RPMI8226 (cell line): ENCODE measurements around the gene SOX18.

Experiments used
- DNase-seq: peaks from one replicate; pipeline ENCODE4 v3.0.0-alpha.2; 2015

Gene SOX18

DNA sequence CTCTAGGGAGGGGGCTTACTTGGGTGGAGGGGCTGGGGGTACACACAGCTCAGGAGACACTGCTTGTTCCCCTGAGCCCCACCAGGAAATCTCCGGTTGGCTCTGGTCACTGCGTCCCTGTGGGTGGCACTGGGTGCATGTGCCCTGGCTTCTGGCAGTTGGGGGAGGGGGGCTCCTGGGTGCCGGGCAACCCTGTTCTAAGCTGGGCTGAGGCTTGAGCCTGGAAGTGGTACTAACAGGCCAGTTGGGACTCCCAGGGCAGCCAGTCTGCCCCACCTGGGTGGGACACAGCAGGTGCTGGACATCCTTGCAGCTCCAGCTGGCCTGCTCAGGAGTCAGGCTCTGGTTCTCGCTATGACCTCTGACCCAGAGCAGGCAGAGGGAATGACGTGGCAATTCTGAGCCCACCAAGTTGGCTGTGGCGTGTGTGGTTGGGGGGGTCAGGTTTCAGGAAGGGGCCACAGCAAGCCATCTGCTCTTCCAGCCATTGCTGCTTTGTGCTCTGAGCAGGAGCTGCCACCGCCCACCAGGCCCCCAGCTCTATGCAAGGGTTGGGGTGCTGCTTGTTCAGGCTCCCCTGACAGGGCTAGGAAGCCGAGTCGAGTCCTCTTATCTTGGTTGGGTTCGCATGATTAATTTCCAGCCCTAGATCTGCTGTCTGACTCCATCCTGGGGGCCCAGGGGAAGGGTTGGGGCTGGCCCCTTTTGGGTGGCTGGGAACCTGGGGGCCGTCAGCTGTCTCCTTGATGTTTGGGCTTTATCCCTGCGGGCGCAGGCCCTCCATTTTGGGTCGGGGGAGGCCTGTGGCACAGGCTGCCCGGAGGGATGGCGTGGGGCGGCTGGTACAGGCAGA lies 12.9 kb downstream of the SOX18 start:
- DNase-seq, result no peak

DNA sequence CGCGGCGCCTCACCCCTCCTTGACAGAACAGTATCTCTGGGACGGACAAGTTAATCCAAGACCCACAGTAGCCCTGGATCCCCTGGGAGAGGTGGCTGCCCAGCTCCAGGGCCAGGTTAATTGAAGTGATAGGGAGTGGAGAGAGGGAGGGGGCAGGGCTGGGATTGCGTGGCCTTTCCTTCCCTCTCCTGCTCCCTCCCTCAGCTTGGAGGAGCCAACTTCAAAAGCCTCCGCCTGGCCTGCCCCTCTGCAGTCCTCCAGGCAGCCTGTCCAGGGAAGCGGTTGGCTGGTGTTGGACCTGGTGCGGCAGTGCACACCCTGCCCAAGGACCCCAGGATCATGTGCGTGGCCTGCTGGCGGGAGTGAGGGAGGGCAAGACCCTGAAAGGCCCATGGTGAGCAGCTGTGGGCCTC lies 13.5 kb downstream of the SOX18 start, which contains the start of gene C20orf204:
C20orf204 (plus strand) TSS at position 250 of the 413 bp plus-strand sequence; CDS start at position 392, 142 bp downstream.
- DNase-seq, result no peak

DNA sequence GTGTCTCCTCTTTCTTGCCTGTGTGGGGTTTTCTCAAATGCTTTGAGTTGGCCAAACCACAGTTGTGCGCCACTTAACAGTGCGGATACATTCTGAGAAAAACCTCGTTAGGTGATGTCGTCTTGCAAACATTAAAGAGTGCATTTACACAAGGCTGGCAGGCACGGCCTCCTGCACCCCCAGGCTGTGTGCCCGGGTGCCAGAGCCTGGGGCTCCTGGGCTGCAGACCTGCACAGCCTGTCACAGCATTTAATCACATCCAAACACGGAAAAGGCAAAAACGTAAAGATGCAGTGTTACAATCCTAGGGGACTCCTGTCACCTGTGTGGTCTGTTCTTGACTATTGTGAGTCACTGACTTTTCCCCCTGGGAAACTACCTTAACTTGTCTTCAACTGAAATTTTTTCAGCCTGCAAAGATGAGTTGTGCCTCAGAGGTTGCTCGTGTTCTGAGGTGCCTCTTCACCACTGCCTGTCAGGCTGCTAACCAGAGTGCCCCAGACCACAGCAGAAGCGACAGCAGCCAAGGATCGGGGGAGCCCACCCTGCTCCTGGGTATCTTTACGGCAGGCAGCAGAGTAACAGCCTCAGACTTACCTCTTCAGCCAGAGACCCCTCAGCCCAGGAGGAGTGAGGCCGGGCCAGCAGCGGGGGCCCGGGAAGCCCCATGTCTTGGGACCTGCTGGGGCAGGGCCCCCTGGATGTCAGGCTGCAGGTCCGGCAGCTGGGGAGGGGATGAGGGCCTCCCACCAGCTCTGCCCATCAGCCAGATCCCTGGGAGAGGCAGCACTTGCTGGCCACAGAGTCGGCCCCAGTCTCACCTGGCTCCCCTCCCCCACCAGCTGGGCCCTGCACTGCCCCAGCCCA lies 14.1 kb downstream of the SOX18 start:
- no peak for DNase-seq

DNA sequence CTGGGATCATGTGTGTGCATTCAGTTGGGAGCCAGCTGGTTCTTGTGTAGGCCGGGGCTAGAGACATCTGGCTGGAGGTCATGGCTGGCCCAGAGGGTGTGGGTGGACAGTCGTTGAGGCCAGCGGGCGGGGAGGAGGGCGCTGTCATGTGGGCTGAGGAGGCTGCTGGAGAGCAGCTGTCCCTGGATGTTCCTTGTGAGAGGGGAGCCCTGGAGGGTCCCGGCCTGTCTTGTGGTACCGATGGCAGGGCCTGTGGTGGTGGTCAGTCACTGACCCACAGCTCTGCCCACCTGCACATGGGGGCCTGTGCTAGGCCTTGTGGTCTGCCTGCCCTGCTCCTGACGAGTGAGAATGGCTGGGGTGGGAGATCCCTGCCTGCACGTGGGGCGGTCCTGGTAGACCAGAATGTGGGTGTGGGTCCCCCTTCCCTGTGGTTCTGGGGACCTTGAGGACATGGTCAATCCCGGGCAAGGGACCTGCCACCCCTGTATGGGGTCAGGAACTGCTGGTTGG lies 15.4 kb downstream of the SOX18 start:
- DNase-seq, result no peak

DNA sequence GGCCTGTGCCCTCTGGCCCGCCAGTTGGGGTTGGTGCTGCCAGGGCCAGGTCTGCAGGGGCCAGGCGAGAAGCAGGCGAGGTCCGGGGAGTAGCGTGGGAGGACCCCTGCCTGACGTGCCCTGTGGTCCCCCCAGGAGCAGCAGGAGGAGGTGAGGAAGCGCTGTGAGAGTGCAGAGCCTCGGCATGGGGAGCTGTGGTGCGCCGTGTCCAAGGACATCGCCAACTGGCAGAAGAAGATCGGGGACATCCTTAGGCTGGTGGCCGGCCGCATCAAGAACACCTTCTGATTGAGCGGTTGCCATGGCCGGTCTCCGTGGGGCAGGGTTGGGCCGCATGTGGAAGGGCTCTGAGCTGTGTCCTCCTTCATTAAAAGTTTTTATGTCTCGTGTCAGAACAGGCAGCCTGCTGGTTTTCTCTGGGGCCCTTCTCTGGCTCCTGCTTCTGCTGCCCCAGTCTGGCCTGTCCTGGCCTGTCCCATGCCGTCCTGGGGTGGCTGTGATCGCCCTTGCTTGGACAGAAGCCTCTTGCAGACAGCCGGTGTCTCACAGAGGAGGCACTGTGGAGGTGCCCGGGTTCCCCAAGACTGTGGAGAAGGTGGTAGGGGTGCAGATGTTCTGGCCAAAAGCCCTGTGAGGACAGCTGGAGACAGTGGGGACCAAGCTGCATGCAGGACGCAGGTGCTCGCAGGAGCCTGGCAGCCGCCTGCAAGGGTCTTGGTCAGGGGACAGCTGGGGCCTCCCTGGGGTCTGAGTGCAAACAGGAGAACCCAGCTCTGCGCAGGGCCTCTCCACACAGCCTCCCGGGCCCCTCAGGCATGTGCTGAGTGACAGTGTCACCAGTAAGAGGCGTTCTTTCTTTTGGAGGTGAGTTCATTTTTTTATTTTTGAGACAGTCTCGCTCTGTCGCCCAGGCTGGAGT lies 16.5 kb downstream of the SOX18 start:
- no peak for DNase-seq

DNA sequence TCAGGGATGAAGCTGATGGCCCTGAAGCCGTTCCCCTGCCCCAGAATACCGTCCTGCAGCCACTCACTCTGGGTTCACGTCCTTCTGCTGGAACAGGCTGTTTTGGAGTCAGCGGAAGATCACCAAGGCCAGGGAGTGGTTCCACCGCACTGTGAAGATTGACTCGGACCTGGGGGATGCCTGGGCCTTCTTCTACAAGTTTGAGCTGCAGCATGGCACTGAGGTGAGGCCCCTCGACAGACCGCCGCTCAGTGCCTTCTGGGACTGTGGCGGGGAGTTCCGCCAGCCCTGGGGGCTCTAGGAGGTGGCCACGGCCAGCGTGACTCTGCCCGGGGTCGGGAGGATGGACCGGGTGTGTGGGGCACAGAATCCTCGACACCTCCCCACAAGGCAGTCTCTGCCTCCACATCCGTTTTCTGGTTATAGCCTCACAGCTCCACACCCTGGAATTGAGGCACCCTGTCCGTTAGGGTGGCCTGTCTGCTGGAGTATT lies 17.6 kb downstream of the SOX18 start:
- no peak for DNase-seq

DNA sequence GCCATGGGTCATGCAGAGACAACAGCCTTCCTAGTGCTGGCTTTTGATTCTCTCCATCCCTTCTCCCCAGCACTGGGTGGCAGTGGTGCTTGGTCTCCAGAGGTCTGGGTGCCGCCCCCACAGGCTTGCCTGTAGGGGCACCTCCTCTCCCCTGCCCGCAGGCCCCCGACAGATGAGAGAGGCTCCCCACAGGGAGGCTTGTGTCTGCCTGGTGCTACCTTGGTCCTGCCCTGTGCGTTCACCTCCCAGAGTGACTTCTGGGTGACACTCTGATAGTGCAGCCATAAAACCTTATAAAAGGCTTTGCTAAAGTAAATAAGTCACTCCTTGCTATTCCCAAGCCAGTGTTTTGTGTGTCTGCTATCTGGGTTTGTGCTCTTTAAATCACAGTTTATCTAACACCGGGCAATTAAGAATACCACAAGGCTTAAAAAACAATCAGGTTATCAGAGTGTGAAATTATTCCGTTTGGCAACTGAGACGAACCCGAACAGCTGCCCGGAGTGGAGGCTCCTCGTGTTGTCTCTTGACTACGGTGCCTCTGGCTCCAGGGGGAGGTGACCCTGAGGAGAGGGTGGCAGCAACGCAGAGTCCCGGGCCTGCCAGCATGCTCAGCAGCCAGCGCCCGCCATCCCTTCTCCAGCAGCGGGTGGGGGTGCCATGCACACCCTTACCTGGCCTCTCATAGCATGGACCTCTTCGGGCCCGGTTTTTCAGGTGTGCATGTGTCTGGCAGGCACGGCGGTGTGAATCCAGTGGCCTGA lies 18.9 kb downstream of the SOX18 start:
- no peak for DNase-seq

DNA sequence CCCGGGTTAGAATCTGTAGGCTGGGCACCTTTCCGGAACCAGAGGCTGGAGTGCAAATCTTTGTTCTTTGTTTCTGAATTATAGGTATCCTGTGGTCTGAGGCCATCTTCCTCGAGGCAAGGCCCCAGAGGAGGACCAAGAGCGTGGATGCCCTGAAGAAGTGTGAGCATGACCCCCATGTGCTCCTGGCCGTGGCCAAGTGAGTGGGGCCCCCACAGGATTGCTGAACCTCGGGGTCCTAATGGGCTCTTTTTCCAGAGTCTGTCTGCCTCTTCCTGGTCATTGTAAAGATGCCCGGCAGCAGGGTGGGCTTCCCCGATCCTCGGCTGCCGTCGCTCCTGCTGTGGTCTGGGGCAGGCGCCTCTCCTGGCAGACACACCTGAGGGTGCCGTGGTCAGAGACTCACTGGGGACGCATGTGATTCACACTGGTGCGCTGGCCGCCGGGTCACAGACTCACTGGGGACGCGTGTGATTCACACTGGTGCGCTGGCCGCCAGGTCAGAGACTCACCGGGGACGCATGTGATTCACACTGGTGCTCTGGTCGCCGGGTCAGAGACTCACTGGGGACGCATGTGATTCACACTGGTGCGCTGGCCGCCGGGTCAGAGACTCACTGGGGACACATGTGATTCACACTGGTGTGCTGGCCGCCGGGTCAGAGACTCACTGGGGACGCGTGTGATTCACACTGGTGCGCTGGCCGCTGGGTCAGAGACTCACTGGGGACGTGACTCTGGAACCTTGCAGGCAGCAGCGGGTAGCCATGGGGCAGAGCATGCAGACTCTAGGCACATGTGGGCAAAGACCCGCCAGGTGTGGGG lies 19.9 kb downstream of the SOX18 start:
- no peak for DNase-seq

DNA sequence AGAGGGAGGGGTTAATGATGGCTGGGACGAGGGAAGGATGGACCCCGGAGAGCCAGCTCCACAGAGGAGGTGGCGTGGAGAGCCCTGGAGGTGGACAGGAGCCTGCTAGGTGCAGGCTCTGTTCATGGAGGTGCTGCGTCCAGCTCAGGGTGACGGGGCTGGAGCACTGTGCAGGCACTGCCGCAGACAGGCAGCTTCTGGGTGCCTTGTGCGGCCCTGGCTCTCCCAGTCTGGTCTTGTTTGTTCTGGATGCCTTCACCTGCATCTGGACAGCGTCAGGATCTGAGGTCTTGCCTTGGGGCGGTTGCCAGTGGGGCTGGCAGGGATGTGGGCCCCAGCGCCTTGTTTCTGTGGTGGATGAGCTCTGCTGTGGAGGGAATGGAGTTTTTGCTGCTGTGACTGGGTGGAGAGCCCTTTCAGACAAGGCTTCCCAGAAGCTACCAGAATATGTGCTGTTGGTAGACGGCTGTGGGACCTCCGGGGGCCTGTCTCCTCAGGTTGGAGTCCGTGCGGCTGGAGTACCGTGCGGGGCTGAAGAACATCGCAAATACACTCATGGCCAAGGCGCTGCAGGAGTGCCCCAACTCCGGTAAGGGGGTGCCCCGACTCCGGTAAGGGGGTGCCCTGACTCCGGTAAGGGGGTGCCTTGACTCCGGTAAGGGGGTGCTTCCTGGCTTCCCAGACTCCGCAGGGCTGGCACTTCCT lies 21.3 kb downstream of the SOX18 start:
- DNase-seq, result no peak

DNA sequence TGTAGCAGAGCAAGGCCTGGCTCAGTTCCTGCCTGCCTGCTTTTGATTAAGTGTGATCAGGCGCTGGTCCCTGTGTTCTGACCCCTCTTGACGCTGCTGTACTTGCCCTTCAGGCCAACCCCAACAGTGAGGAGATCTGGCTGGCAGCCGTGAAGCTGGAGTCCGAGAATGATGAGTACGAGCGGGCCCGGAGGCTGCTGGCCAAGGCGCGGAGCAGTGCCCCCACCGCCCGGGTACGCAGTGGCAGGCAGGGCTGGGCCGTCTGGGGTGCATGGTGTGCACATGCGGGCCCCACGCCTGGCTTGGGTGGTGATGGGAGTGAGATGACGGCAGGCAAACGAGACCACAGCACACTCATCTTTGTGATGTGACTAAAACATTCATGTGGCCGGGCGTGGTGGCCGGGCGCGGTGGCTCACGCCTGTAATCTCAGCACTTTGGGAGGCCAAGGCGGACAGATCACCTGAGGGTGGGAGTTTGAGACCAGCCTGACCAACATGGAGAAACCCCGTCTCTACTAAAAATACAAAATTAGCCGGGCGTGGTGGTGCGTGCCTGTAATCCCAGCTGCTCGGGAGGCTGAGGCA lies 23.5 kb downstream of the SOX18 start:
- no peak for DNase-seq

DNA sequence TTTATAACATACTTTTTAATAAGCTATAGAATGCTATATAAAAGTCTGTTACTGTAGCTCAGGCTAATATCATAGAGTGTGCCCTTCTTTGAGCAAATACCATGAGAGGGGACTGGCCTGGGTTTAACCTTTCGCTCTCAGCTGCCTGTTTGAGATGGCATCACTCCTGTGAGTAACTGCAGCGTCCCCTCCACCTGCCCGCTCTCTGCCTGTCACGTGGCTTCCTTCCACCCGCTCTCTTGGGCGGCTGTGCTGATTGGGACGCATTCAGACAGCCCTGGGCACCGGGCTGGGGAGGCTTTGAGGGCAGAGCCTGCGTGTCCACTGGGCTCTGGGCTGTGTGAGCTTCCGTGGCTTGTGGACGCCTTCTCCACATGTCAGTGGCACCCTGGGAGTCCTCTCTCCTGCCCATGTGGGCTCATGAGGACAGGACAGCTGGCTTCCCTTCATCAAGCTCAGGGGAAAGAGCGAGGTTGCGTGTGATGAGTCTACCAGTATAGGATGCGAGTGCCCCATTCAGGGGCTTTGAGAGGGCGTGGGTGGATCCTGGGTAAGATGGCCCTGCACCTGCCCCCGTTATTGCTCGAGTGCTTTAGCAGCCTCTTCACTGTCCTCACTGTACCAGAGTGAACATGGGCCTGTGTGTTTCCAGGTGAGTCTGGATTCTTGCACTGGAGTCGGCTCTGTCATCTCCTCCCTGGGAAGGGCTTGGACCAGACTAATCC lies 24.2 kb downstream of the SOX18 start:
- DNase-seq, result no peak

DNA sequence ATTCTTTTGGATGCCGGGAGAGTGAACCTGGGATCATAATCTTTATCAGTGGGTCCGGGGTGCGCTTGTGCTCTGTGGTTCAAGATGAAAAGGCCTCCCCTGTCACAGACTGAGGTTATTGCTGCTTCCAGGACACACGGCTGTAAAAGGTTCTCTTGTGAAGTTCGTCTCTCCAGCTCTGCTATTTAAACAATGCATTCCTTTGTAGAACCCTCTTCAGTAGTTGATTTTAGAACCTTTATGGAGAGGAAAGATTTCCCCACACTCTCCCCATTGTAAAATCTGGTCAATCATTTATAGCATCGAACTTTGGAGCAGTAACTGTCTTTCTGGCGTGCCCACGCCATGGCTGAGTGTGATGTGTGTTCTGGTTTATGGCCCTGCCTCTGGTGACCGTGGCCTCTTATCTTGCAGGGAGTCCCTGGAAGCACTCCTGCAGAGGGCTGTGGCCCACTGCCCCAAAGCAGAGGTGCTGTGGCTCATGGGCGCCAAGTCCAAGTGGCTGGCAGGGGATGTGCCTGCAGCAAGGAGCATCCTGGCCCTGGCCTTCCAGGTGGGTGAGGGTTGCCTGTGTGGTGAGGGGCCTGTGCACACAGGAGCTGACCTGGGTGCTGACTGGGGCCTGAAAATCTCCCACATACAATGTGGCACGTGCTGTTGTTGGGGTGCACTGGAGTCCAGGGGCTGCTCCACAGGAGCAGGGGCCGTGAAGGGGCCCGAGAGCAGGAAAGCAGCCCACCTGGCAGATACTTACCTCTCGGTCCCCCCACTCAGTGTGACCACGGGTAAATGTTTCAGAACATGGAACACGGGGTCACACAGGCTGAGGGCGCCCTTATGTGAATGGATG lies 25.1 kb downstream of the SOX18 start:
- no peak for DNase-seq

DNA sequence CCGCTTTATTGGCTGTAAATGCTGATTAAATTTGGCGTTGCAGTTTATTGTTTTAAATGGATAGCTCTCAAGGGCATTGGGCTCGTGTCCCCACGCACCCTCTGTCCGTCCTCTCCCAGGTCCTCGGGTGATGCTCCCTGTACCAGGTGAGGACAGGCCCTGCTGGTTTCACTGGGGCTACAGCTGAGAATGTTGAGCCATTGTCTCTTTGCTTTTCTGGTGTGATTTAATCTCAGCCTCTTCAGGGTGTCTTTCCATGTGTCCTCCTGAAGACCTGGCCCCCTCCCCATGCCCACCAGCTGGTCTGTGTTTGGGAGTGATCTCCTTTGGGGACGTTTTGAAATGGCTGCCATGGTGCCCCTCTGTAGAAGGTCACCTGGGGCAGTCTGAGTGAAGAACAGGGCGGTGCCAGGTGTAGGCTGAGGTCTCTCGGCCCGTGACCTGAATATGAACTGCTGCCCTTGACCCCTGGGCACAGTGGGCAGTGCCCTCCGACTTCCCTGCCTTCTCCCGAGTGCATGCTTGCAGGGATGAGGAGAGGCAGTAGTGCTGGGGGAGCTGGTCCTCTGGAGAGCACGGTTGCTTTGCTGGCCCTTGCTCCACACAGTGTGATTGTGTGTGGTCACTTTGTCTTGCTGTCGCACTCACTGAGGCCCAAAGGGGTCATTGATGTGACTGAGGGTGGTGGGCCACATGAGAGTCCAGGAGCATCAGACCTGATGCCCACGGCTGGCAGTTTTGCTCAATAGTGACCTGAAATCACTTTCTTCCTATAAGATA lies 25.9 kb downstream of the SOX18 start:
- no peak for DNase-seq

DNA sequence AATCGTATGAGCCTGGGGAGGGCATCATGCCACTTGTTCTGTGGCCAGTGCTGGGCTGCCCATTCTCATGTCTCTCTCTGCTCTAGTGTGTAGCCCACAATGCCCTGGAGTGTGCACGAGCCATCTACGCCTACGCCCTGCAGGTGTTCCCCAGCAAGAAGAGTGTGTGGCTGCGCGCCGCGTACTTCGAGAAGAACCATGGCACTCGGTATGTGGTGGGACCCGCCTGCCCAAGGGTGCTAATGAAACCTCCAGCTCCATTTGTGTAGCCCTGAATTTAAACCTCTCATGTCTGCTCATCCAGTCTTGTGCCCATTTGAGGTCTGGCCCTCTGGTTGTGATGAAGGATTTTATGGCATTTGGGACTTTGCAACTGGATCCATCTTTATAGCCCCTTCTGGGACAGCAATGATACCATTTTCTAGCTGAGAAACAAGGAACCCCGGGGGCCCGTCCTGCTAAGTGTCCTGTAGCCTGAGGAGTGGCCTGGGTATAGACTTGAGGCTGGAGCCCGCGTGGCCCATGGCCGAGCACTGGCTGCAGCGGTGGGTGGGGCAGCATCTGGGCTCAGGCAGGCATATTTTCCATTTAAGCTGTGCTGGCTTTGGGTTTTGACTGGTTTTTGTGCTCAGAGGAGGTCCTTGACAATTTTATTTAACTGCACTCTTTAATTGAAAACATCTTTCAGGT lies 26.6 kb downstream of the SOX18 start:
- no peak for DNase-seq

DNA sequence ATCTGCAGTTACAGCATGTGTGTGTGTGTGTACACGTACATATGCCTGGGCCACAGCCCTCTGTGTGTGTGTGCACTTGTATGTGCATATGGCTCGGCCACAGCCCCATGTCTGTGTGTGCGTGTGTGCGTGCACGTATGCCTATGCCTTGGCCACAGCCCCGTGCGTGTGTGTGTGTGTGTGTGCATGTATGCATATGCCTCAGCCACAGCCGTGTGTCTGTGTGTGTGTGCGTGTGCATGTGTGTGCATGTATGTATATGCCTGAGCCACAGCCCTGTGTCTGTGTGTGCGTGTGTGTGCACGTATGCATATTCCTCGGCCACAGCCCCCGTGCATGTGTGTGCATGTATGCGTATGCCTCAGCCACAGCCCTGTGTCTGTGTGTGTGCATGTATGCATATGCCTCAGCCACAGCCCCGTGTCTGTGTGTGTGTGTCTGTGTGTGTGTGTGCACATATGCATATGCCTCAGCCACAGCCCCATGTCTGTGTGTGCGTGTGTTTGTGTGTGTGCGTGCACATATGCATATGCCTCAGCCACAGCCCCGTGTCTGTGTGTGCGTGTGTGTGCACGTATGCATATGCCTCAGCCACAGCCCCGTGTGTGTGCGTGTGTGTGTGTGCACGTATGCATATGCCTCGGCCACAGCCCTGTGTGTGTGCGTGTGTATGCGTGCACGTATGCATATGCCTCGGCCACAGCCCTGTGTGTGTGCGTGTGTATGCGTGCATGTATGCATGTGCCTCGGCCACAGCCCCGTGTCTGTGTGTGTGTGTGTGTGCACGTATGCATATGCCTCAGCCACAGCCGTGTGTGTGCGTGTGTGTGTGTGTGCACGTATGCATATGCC lies 28.1 kb downstream of the SOX18 start:
- DNase-seq, result no peak
